Osteocyte (in vitro differentiated cells): ENCODE data around the gene PUM2. TPM values are rescaled to one million over a fixed set of nuclear protein-coding genes. Genes with fewer than 3 reads are reported as not detected.

ENCODE experiments used
- DNase-seq: peaks from one replicate; pipeline ENCODE4 v3.0.0; 2021; ENCODE audit warnings: mixed read lengths; ENCODE audit not compliant: unreplicated experiment; ENCODE audit errors: extremely low spot score
- H3K27ac Mint-ChIP-seq: one replicate; pipeline ENCODE4 v1.8.0; 2021; ENCODE audit warnings: mild to moderate bottlenecking, mixed read lengths; ENCODE audit not compliant: unreplicated experiment
- H3K27me3 Mint-ChIP-seq: one replicate; pipeline ENCODE4 v1.8.0; 2021; ENCODE audit warnings: mixed read lengths; ENCODE audit not compliant: unreplicated experiment
- H3K36me3 Mint-ChIP-seq: one replicate; pipeline ENCODE4 v1.8.0; 2021; ENCODE audit warnings: mixed read lengths; ENCODE audit not compliant: unreplicated experiment
- H3K4me1 Mint-ChIP-seq: one replicate; pipeline ENCODE4 v1.8.0; 2021; ENCODE audit warnings: mixed read lengths; ENCODE audit not compliant: unreplicated experiment
- H3K4me3 Mint-ChIP-seq: one replicate; pipeline ENCODE4 v1.8.0; 2021; ENCODE audit warnings: mild to moderate bottlenecking, moderate library complexity, mixed read lengths; ENCODE audit not compliant: unreplicated experiment
- H3K9me3 Mint-ChIP-seq: one replicate; pipeline ENCODE4 v1.8.0; 2021; ENCODE audit warnings: mixed read lengths; ENCODE audit not compliant: unreplicated experiment
- CTCF ChIP-seq: fragments of 200-600 bp; sonication (generic); IDR thresholded peaks from 2 replicates; pipeline ENCODE4 v1.5.0; 2021; ENCODE audit warnings: antibody characterized with exemption, mild to moderate bottlenecking, moderate library complexity
- total RNA-seq: library from RNA; stranded (reverse); gene quantifications from 2 replicates; pipeline ENCODE4 v1.2.1, GENCODE V29; 2021

The PUM2 gene
- total RNA-seq, 1 donor from 2014 or later, result 82.2 TPM

- Mint-ChIP-seq H3K27me3 (no peaks in the 10 kb centered on the region), H3K4me1 (peaks cover 7% of the 10 kb centered on the region), H3K36me3 (no peaks in the 10 kb centered on the region), H3K27ac (no peak overlapping the region), H3K4me3 (no peak overlapping the region), H3K9me3 (no peaks in the 10 kb centered on the region)
- no peak for TF ChIP-seq CTCF
- no peak for DNase-seq
Observed at GRCh38 chr2:20212871-20213503, 137.7 kb downstream of the PUM2 start.

GRCh38 chr2:20212459-20212870, 138.2 kb downstream of the PUM2 start:
- Mint-ChIP-seq H3K27ac (no peak overlapping the region), H3K4me3 (no peak overlapping the region), H3K4me1 (peaks cover 7% of the 10 kb centered on the region), H3K9me3 (no peaks in the 10 kb centered on the region), H3K36me3 (no peaks in the 10 kb centered on the region), H3K27me3 (no peaks in the 10 kb centered on the region)
- no peak for DNase-seq
- TF ChIP-seq CTCF, result no peak

- H3K27ac Mint-ChIP-seq, result no peak overlapping the region
- no peaks in the 10 kb centered on the region for H3K27me3 Mint-ChIP-seq
- H3K4me3 Mint-ChIP-seq, result no peak overlapping the region
- no peaks in the 10 kb centered on the region for H3K36me3 Mint-ChIP-seq
- DNase-seq, result no peak
- no peak for TF ChIP-seq CTCF
- peaks cover 7% of the 10 kb centered on the region for H3K4me1 Mint-ChIP-seq
- no peaks in the 10 kb centered on the region for H3K9me3 Mint-ChIP-seq
Observed at GRCh38 chr2:20211860-20212458, 138.7 kb downstream of the PUM2 start.

GRCh38 chr2:20211420-20211819, 139.2 kb downstream of the PUM2 start:
- Mint-ChIP-seq H3K4me3 (no peak overlapping the region), H3K9me3 (no peaks in the 10 kb centered on the region), H3K4me1 (peaks cover 7% of the 10 kb centered on the region), H3K36me3 (no peaks in the 10 kb centered on the region), H3K27me3 (no peaks in the 10 kb centered on the region), H3K27ac (no peak overlapping the region)
- no peak for TF ChIP-seq CTCF
- no peak for DNase-seq

GRCh38 chr2:20210462-20210861, 140.2 kb downstream of the PUM2 start:
- no peaks in the 10 kb centered on the region for H3K9me3 Mint-ChIP-seq
- H3K27ac Mint-ChIP-seq, result no peak overlapping the region
- H3K36me3 Mint-ChIP-seq, result no peaks in the 10 kb centered on the region
- H3K4me3 Mint-ChIP-seq, result no peak overlapping the region
- no peak for DNase-seq
- no peaks in the 10 kb centered on the region for H3K27me3 Mint-ChIP-seq
- H3K4me1 Mint-ChIP-seq, result peaks cover 7% of the 10 kb centered on the region
- no peak for TF ChIP-seq CTCF
